NT2/D1 (cell line): ENCODE results near the gene TMEM200C.

Source experiments
- DNase-seq: peaks from one replicate; pipeline ENCODE4 v3.0.0-alpha.2; 2011; ENCODE audit warnings: low read depth, low spot score
- H3K27me3 ChIP-seq: 2 replicates; pipeline ENCODE4 v1.6.0; 2011; ENCODE audit warnings: mild to moderate bottlenecking; ENCODE audit not compliant: insufficient read length, insufficient read depth
- H3K36me3 ChIP-seq: 2 replicates; pipeline ENCODE4 v1.6.1; 2011; ENCODE audit warnings: mild to moderate bottlenecking, low read length, mixed read lengths; ENCODE audit not compliant: insufficient read depth, insufficient read length
- H3K4me1 ChIP-seq: 2 replicates; pipeline ENCODE4 v1.5.1; 2011; ENCODE audit not compliant: insufficient read depth, insufficient read length
- H3K4me3 ChIP-seq: 2 replicates; pipeline ENCODE4 v1.5.1; 2011; ENCODE audit warnings: low read depth; ENCODE audit not compliant: insufficient read length
- H3K9ac ChIP-seq: 2 replicates; pipeline ENCODE4 v1.6.0; 2011; ENCODE audit warnings: low read depth; ENCODE audit not compliant: insufficient read length
- H3K9me3 ChIP-seq: 2 replicates; pipeline ENCODE4 v1.5.1; 2011; ENCODE audit warnings: mild to moderate bottlenecking, low read length; ENCODE audit not compliant: insufficient read depth
- SUZ12 ChIP-seq: IDR thresholded peaks from 2 replicates; pipeline ENCODE4 v1.6.1; 2011; ENCODE audit not compliant: insufficient read length, insufficient read depth; ENCODE audit errors: extremely low read depth
- YY1 ChIP-seq: IDR thresholded peaks from 2 replicates; pipeline ENCODE4 v1.6.1; 2011; ENCODE audit not compliant: insufficient read length, insufficient read depth
- ZNF274 ChIP-seq: IDR thresholded peaks from 2 replicates; pipeline ENCODE4 v1.6.1; 2011; ENCODE audit warnings: mild to moderate bottlenecking, low read depth, low read length

The TMEM200C gene

GRCh38 chr18:5903386-5903785 lies 8.1 kb upstream of the TMEM200C start:
- Histone ChIP-seq H3K9me3 (no peaks in the 10 kb centered on the region), H3K36me3 (no peaks in the 10 kb centered on the region), H3K4me3 (no peak overlapping the region), H3K27me3 (no peaks in the 10 kb centered on the region), H3K4me1 (no peaks in the 10 kb centered on the region), H3K9ac (no peak overlapping the region)
- TF ChIP-seq ZNF274 (no peak), YY1 (no peak), SUZ12 (no peak)
- DNase-seq = no peak

- Histone ChIP-seq H3K27me3 (peaks cover 7% of the 10 kb centered on the region), H3K36me3 (no peaks in the 10 kb centered on the region), H3K4me1 (no peaks in the 10 kb centered on the region), H3K9ac (no peak overlapping the region), H3K9me3 (no peaks in the 10 kb centered on the region), H3K4me3 (no peak overlapping the region)
- no peak for DNase-seq
- TF ChIP-seq YY1 = no peak
These were observed 4.9 kb upstream of the TMEM200C start for GRCh38 chr18:5900262-5900661.

- DNase-seq = no peak
- H3K27me3 ChIP-seq = peaks cover 7% of the 10 kb centered on the region
- no peaks in the 10 kb centered on the region for H3K9me3 ChIP-seq
- TF ChIP-seq YY1 (no peak), SUZ12 (no peak), ZNF274 (no peak)
- no peaks in the 10 kb centered on the region for H3K36me3 ChIP-seq
- no peak overlapping the region for H3K9ac ChIP-seq
- no peak overlapping the region for H3K4me3 ChIP-seq
- H3K4me1 ChIP-seq = no peaks in the 10 kb centered on the region
These were observed 4.5 kb upstream of the TMEM200C start for GRCh38 chr18:5899835-5900234.

- Histone ChIP-seq H3K9ac (peak overlapping the region; percentile 83), H3K4me3 (peak overlapping the region; percentile 65), H3K36me3 (peaks cover 8% of the 10 kb centered on the region), H3K9me3 (no peaks in the 10 kb centered on the region), H3K27me3 (peaks cover 11% of the 10 kb centered on the region), H3K4me1 (no peaks in the 10 kb centered on the region)
- TF ChIP-seq SUZ12 (no peak), ZNF274 (no peak), YY1 (no peak)
- no peak for DNase-seq
These were observed 786 bp upstream of the TMEM200C start for GRCh38 chr18:5895876-5896740.

- peak overlapping the region; percentile 79 for H3K9ac ChIP-seq
- peaks cover 11% of the 10 kb centered on the region for H3K27me3 ChIP-seq
- no peak for TF ChIP-seq ZNF274
- no peak for TF ChIP-seq YY1
- no peaks in the 10 kb centered on the region for H3K4me1 ChIP-seq
- peak overlapping the region; percentile 59 for H3K4me3 ChIP-seq
- H3K36me3 ChIP-seq = peaks cover 15% of the 10 kb centered on the region
- no peak for DNase-seq
- no peaks in the 10 kb centered on the region for H3K9me3 ChIP-seq
These were observed 567 bp downstream of the TMEM200C start for GRCh38 chr18:5894611-5895298.

GRCh38 chr18:5893956-5894610 lies 1.2 kb downstream of the TMEM200C start:
- DNase-seq = no peak
- Histone ChIP-seq H3K4me3 (peak overlapping the region; percentile 59), H3K36me3 (peaks cover 19% of the 10 kb centered on the region), H3K9me3 (no peaks in the 10 kb centered on the region), H3K4me1 (no peaks in the 10 kb centered on the region), H3K27me3 (peaks cover 11% of the 10 kb centered on the region), H3K9ac (peak overlapping the region; percentile 79)
- TF ChIP-seq SUZ12 (no peak), YY1 (no peak), ZNF274 (no peak)
